Body of pancreas (tissue), 4 donors: ENCODE measurements around the gene ACSL1.

Experiments used
- POLR2A ChIP-seq, 3 donors: fragments of 450-650 bp; IDR thresholded peaks; one replicate each; pipeline ENCODE4 v1.6.1; 2016; ENCODE audit warnings: antibody characterized with exemption in 3 of 3, mild to moderate bottlenecking in 2 of 3
- TF ChIP-seq, protein P1 (sequence below), 7 experiments: fragments of 450-650 bp in 4 of 7; fragments of 200-600 bp in 3 of 7; sonication (generic) in 3 of 7; IDR thresholded peaks; one replicate each; pipeline ENCODE4 v1.5.1; 2016 to 2019; ENCODE audit warnings: antibody characterized with exemption in 7 of 7

GRCh38 chr4:184768296-184768695 is 57.5 kb downstream of the ACSL1 start:
- TF ChIP-seq, protein P1, sequence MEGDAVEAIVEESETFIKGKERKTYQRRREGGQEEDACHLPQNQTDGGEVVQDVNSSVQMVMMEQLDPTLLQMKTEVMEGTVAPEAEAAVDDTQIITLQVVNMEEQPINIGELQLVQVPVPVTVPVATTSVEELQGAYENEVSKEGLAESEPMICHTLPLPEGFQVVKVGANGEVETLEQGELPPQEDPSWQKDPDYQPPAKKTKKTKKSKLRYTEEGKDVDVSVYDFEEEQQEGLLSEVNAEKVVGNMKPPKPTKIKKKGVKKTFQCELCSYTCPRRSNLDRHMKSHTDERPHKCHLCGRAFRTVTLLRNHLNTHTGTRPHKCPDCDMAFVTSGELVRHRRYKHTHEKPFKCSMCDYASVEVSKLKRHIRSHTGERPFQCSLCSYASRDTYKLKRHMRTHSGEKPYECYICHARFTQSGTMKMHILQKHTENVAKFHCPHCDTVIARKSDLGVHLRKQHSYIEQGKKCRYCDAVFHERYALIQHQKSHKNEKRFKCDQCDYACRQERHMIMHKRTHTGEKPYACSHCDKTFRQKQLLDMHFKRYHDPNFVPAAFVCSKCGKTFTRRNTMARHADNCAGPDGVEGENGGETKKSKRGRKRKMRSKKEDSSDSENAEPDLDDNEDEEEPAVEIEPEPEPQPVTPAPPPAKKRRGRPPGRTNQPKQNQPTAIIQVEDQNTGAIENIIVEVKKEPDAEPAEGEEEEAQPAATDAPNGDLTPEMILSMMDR (IDR thresholded peaks at IDR 0.05): no peak
- TF ChIP-seq POLR2A (IDR thresholded peaks at IDR 0.05): no peak
